Activated CD8-positive, alpha-beta memory T cell treated with anti-CD3 and anti-CD28 coated beads for 4 hours (primary cell): ENCODE data around the gene ENTREP3.

Source experiments
- DNase-seq, 2 donors: peaks; one replicate each; pipeline ENCODE4 v3.0.0-alpha.2; 2020; ENCODE audit warnings: low read depth in 2 of 2

Gene ENTREP3

GRCh38 chr1:155199792-155200191, 55.5 kb downstream of the ENTREP3 start:
- DNase-seq = no peak

GRCh38 chr1:155198547-155198906, 56.8 kb downstream of the ENTREP3 start:
- no peak for DNase-seq

- DNase-seq = no peak
Observed at GRCh38 chr1:155197901-155198546, 57.3 kb downstream of the ENTREP3 start.
